ENCODE measurements around the gene PTX4. TPM values are rescaled to one million over a fixed set of nuclear protein-coding genes. Genes with fewer than 3 reads are reported as not detected.
A peak's percentile ranks its signal among the peaks of the same experiment; 100 is the strongest.

The PTX4 gene
- total RNA-seq, 1 donor = 0.43 TPM

- TF ChIP-seq CTCF (IDR thresholded peaks at IDR 0.05; ENCODE audit: insufficient read depth, low read depth, low read length) = no peak
- no peak for DNase-seq (ENCODE audit: low read depth)
- H3K4me3 ChIP-seq (ENCODE audit: low read depth, low read length) = no peak overlapping the region
Measured at GRCh38 chr16:1464894-1465566, 23.7 kb downstream of the PTX4 start.

GRCh38 chr16:1464196-1464893, 24.4 kb downstream of the PTX4 start:
- DNase-seq (ENCODE audit: low read depth) = no peak
- no peak for TF ChIP-seq CTCF (IDR thresholded peaks at IDR 0.05; ENCODE audit: insufficient read depth, low read depth, low read length)
- H3K4me3 ChIP-seq (ENCODE audit: low read depth, low read length) = no peak overlapping the region

GRCh38 chr16:1461146-1461545, 27.6 kb downstream of the PTX4 start:
- TF ChIP-seq CTCF (IDR thresholded peaks at IDR 0.05; ENCODE audit: insufficient read depth, low read depth, low read length) = no peak
- peak; percentile 82 for DNase-seq (ENCODE audit: low read depth)
- no peak overlapping the region for H3K4me3 ChIP-seq (ENCODE audit: low read depth, low read length)

- no peak for TF ChIP-seq CTCF (IDR thresholded peaks at IDR 0.05; ENCODE audit: insufficient read depth, low read depth, low read length)
Measured at GRCh38 chr16:1460602-1461138, 28.1 kb downstream of the PTX4 start.

GRCh38 chr16:1459967-1460366, 28.8 kb downstream of the PTX4 start:
- no peak for DNase-seq (ENCODE audit: low read depth)
- no peak overlapping the region for H3K4me3 ChIP-seq (ENCODE audit: low read depth, low read length)

More at GRCh38 chr16:1460602-1461138, 28.1 kb downstream of the PTX4 start:
- no peak for DNase-seq (ENCODE audit: low read depth)
- no peak overlapping the region for H3K4me3 ChIP-seq (ENCODE audit: low read depth, low read length)

GRCh38 chr16:1458977-1459341, 29.8 kb downstream of the PTX4 start:
- no peak for DNase-seq (ENCODE audit: low read depth)
- no peak for TF ChIP-seq CTCF (IDR thresholded peaks at IDR 0.05; ENCODE audit: insufficient read depth, low read depth, low read length)
- no peak overlapping the region for H3K4me3 ChIP-seq (ENCODE audit: low read depth, low read length)

More at GRCh38 chr16:1459967-1460366, 28.8 kb downstream of the PTX4 start:
- TF ChIP-seq CTCF (IDR thresholded peaks at IDR 0.05; ENCODE audit: insufficient read depth, low read depth, low read length) = no peak

Measured in fibroblast of villous mesenchyme (primary cell).